Choroid plexus epithelial cell (primary cell): Measurements from ENCODE around the gene OCLN.
"Not testable (repeated sequence)": the region's sequence is repeated elsewhere in the genome, so short reads cannot be mapped to it uniquely, and the experiment has no call there.

Source experiments
- DNase-seq: peaks from one replicate; pipeline ENCODE4 v3.0.0-alpha.2; 2010; ENCODE audit warnings: low read depth
- H3K4me3 ChIP-seq: 2 replicates; pipeline ENCODE4 v1.5.1; 2011; ENCODE audit warnings: low read depth, mild to moderate bottlenecking, control low read depth, low read length, moderate library complexity
- CTCF ChIP-seq: conservative IDR thresholded peaks from 2 replicates; pipeline ENCODE4 v1.5.1; 2011; ENCODE audit warnings: low read depth, mild to moderate bottlenecking, control low read depth, inconsistent platforms, low read length, moderate library complexity

OCLN gene

DNA sequence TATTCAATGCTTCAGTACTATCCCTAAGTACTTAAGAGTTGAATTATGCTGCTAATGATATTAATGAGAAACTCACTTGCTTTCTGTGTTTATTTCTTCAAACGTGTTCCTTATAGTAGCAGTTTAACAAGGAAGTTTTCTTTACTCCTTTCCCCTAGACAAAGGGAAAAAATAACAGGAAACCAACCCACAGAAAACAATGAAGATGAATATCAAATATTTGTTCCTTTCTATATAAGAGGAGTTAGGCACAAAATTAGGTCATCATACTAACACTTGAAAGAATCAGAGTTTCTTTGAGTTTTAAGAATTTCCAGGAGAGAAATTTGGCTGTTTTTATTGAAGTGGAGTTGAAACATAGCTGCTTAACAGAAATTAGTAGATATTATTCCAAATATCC, 15.4 kb upstream of the OCLN start:
- TF ChIP-seq CTCF: no peak
- DNase-seq: no peak
- H3K4me3 ChIP-seq: no peak overlapping the region

- not testable (repeated sequence) for DNase-seq, H3K4me3 ChIP-seq
Measured at GRCh38 chr5:69478296-69478695, 14.3 kb upstream of the OCLN start.

- no peak overlapping the region for H3K4me3 ChIP-seq
- DNase-seq: peak; percentile 85
- no peak for TF ChIP-seq CTCF
Measured at GRCh38 chr5:69484891-69485290, 7.7 kb upstream of the OCLN start.

GRCh38 chr5:69485471-69485870, 7.1 kb upstream of the OCLN start:
- H3K4me3 ChIP-seq: no peak overlapping the region
- DNase-seq: no peak
- TF ChIP-seq CTCF: no peak

DNA sequence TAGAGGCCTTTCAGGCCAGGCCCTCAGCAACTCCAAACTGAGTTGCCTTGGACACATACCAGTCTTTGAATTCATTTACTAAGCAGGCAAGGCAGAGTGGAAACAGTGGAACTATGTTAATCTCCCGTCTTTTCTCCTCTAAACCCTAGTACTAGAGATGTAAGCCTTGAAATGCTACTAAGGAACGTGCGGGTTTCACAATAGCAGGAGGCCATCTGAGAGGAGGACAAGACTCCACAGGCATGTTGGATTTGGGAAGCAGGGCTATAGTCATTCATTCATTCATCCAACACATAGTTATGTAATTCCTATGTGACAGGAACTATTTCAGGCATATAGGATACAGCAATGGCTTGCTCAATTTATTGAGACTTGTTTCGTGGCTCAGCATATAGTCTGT, 3.3 kb upstream of the OCLN start:
- H3K4me3 ChIP-seq: no peak overlapping the region
- DNase-seq: no peak
- TF ChIP-seq CTCF: no peak

GRCh38 chr5:69491027-69491426, 1.6 kb upstream of the OCLN start:
- TF ChIP-seq CTCF: no peak

GRCh38 chr5:69491838-69492390, 676 bp upstream of the OCLN start:
- DNase-seq: no peak
- peak overlapping the region; percentile 57 for H3K4me3 ChIP-seq
- TF ChIP-seq CTCF: no peak

More at GRCh38 chr5:69491027-69491426, 1.6 kb upstream of the OCLN start:
- no peak overlapping the region for H3K4me3 ChIP-seq
- no peak for DNase-seq
